ENCODE measurements around the gene MDM1.

DNA sequence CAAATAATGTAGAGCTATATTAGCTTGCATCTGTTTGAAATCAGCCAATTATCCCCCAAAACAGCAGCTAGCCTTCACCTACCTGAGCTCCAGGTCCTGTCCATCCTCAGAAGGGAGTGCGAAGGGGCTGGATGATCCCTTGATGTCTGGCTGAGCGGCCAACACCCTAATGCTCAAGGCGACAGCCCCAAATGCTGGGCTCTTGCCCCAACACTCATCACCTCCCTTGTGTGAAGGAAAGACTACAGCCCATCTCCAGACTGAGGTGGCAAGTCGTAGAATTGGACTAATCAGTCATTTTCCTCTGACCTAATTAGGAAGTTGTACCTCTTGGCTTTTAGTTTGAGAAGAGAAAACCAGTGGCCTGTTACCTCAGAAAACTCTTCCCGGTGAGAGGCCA lies 16.3 kb upstream of the MDM1 start:
- no peak for TF ChIP-seq MAX (IDR thresholded peaks at IDR 0.05)
- no peak for TF ChIP-seq RAD21 (IDR thresholded peaks at IDR 0.05)
- TF ChIP-seq EGR1 (IDR thresholded peaks at IDR 0.05; ENCODE audit: low read depth in 2 of 2) = no peak
- TF ChIP-seq RXRA (IDR thresholded peaks at IDR 0.05) = no peak
- no peak for TF ChIP-seq REST (IDR thresholded peaks at IDR 0.05)
- TF ChIP-seq HNF4A (conservative IDR thresholded peaks at IDR 0.05) = no peak
- no peak for TF ChIP-seq FOXA1 (IDR thresholded peaks at IDR 0.05)
- TF ChIP-seq, protein P1, sequence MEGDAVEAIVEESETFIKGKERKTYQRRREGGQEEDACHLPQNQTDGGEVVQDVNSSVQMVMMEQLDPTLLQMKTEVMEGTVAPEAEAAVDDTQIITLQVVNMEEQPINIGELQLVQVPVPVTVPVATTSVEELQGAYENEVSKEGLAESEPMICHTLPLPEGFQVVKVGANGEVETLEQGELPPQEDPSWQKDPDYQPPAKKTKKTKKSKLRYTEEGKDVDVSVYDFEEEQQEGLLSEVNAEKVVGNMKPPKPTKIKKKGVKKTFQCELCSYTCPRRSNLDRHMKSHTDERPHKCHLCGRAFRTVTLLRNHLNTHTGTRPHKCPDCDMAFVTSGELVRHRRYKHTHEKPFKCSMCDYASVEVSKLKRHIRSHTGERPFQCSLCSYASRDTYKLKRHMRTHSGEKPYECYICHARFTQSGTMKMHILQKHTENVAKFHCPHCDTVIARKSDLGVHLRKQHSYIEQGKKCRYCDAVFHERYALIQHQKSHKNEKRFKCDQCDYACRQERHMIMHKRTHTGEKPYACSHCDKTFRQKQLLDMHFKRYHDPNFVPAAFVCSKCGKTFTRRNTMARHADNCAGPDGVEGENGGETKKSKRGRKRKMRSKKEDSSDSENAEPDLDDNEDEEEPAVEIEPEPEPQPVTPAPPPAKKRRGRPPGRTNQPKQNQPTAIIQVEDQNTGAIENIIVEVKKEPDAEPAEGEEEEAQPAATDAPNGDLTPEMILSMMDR (IDR thresholded peaks at IDR 0.05; ENCODE audit: low read depth, low read length, missing input control) = no peak
